ENCODE measurements around the gene BABAM1.
"Not testable (repeated sequence)": the region's sequence is repeated elsewhere in the genome, so short reads cannot be mapped to it uniquely, and the experiment has no call there.

The BABAM1 gene

DNA sequence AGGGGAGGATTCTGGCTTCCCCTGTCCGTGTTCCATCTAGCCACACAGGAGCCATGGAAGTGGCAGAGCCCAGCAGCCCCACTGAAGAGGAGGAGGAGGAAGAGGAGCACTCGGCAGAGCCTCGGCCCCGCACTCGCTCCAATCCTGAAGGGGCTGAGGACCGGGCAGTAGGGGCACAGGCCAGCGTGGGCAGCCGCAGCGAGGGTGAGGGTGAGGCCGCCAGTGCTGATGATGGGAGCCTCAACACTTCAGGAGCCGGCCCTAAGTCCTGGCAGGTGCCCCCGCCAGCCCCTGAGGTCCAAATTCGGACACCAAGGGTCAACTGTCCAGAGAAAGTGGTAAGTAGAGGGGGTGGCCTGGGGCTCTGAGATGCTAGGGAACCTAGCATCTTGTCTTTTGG, 1.5 kb downstream of the BABAM1 start:
- no peak for DNase-seq (ENCODE audit: low read depth in 2 of 2)

DNA sequence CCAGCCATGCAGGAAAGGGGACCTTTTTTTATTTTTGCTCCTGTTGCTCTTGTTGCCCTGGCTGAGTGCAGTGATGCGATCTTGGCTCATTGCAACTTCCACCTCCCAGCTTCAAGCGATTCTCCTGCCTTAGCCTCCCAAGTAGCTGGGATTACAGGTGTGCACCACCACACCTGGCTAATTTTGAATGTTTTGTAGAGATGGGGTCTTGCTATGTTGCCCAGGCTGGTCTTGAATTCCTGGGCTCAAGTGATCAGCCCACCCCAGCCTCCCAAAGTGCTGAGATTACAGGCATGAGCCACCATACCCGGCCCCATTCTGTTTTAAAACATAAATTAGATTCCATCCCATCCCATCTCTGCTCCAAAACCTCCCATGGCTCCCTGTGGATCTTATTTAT, 7.6 kb downstream of the BABAM1 start:
- DNase-seq (ENCODE audit: low read depth in 2 of 2) = not testable (repeated sequence)

DNA sequence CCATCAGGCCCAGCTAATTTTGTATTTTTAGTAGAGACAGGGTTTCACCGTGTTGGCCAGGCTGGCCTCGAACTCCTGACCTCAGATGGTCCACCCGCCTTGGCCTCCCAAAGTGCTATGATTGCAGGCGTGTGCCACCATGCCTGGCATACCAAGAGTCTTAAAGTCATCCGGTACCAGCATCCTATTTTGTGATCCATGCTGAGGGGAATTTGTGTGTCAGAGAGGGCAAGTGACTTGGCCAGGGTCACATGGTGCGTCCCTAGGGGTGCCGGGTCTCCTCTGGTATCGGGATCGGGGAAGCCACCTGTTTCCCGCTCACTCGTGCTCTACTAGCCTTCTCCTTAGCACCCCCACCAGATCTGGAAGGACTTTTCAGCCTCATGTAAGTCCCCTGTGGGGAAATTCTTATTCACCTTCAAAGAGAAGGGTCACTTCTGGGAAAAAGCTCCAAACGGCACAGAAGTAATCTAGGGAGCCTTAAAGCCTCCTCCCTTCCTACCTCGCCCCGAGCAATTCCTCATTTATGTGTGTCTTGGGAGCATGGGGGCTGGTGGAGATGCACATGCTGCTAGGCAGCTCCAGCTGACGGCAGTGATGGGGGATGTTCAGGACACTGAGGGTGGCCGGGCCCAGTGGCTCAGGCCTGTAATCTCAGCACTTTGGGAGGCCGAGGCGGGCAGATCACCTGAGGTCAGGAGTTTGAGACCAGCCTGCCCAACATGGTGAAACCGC, 8.4 kb downstream of the BABAM1 start:
- DNase-seq (ENCODE audit: low read depth in 2 of 2) = no peak

DNA sequence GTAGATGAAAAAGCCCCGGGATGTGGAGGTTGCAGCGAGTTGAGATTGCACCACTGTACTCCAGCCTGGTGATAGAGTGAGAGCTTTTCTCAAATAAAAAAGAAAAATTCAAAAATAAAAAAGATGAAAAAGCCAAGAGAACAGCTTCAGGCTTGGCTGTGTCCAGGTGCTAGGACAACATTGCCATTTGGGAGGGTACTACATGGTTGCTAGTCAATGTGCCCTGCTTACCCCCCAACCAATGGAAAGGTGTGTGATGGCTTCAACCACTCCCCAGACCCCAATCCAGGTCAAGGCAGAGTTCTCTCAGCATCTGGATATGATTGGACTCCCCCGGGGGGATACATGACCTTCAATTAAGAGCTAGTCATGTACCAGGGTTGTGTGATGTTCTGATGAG, 12.2 kb downstream of the BABAM1 start:
- no peak for DNase-seq (ENCODE audit: low read depth in 2 of 2)

DNA sequence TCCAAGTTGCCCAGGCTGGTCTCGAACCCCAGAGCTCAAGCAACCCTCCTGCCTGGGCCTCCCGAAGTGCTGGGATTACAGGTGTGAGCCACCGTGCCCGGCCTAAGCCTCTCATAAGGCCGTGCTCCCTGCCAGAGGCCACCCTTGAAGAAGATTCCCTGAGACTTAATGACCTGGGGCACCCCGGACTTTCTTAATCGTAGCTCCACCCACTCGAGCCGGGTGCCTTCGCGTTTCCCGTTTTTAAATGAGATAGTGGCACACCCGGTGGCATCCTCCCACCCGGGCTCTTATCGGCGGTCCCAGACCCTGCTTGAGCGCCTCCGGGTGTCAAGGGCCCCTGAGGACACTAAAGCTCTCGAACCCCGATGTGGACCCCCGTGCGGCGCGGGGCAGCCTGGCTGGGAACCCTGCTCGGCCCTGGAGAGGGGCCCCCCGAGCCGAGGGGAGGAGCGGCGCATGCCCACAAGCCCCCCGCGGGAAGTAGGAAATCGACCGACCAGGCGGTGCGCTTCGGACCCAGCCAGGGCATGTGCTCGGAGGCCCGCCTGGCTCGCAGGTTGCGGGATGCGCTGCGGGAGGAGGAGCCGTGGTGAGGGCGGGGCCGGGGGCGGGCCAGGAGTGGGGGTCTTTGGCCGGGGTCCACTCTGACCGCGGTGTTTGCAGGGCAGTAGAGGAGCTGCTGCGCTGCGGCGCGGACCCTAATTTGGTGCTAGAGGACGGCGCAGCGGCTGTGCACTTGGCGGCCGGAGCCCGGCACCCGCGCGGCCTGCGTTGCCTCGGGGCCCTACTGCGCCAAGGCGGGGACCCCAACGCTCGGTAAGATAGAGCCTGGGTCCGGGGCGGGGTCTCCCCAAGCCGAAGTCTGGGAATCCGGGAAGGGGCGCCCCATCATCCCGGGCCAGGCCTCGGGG, 14.4 kb downstream of the BABAM1 start, which contains the start of gene ANKLE1:
TSS of gene ANKLE1 (plus strand) at position 511 of the 914 bp plus-strand sequence. CDS start at position 531, 20 bp downstream.
- DNase-seq (ENCODE audit: low read depth in 2 of 2) = peak in 1 of 2 donors; percentile 10

DNA sequence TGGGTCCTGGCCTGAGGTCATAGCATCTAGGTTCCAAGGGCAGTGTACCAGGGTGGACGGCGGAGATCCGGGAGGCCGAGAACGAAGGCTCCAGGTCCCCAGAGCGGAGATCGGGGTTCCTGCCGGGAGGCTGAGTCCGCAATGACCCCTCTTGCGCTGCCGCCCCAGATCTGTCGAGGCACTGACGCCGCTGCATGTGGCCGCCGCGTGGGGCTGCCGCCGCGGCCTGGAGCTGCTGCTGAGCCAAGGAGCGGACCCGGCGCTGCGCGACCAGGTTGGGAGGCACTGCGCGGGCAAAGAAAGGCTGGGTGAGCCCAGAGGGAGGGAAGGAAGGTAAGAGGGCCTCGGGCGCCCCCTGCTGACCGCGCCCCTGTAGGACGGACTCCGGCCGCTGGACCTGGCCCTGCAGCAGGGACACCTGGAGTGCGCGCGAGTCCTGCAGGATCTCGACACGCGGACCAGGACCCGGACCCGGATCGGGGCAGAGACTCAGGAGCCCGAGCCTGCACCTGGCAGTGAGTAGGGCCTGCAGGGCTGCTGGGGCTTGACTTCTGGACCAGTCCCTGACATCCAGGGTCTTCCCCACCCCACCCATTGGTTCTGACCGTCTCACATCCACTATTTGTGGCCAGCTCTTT, 15.4 kb downstream of the BABAM1 start:
- DNase-seq (ENCODE audit: low read depth in 2 of 2) = peak; percentile 65 to 68

- no peak for DNase-seq (ENCODE audit: low read depth in 2 of 2)
Measured at GRCh38 chr19:17283504-17283996, 16.3 kb downstream of the BABAM1 start.

GRCh38 chr19:17285415-17286135, 18.3 kb downstream of the BABAM1 start:
- no peak for DNase-seq (ENCODE audit: low read depth in 2 of 2)

DNA sequence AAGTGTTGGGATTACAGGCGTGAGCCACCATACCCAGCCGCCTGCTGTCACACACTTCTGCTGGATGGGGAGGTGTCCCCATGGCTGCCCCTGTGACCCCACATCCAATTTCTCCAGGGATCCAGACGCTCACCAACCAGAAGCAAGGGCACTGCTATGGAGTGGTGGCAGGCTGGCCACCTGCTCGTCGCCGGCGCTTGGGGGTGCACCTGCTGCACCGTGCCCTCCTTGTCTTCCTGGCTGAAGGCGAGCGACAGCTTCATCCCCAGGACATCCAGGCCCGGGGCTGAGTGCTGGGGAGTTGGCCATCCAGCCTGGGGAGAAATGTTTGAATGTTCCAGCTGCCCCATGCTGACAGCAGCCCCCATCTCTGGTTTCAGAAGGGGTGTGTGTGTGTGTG, 19.0 kb downstream of the BABAM1 start:
- no peak for DNase-seq (ENCODE audit: low read depth in 2 of 2)

DNA sequence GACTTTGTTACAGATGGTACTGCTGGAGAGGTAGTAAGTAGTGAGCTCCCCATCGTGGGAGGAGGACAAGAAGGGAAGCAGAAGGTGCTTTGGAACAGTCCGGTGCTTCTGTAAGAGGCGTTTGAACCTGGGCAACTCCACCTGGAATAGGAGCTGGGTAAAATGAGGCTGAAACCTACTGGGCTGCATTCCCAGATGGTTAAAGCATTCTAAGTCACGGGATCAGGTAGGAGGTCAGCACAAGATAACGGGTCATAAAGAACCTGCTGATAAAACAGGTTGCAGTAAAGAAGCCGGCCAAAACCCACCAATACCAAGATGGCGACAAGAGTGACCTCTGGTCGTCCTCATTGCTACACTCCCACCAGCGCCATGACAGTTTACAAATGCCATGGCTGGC, 19.5 kb downstream of the BABAM1 start:
- DNase-seq (ENCODE audit: low read depth in 2 of 2) = no peak

GRCh38 chr19:17289489-17289888, 22.2 kb downstream of the BABAM1 start:
- DNase-seq (ENCODE audit: low read depth in 2 of 2) = peak in 1 of 2 donors; percentile 7

DNA sequence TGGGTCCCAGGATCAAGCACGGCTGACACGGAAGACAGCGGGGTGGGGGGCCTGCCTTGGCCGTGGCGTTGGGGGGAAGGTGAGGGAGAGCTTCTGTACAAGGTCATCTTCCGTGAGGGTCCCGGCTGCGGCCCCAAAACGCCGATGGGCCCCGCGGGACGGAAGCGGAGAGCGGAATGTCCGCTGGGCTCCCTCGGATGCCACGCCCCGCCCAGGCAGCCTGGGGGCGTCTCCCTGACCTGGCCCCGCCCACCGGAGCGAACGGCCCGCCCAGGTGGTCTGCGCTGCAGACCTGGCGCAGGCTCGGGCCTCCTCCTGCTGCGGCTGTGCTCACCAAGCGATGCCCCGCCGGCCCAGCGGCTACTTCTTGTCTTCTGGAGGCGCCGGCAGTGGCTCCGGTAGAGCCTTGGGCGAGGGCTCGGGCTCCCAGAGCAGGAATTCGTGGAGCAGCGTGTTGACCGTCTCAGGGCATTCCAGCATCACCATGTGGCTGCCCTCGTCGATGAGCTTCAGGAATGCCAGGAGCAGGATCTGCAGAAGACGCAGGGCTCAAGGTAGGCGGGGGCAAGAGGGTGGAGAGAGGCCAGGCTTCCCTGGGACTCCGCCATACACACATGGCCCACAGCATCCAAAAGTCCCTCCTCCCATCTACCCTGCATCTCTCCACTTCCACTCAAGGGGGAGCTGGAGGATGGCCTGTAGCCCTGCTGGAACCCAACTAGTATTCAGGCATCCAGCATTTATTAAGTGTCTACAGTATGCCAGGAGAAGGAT, 25.2 kb downstream of the BABAM1 start:
- peak; percentile 48 to 74 for DNase-seq (ENCODE audit: low read depth in 2 of 2)

- DNase-seq (ENCODE audit: low read depth in 2 of 2) = no peak
Measured at GRCh38 chr19:17293605-17294004, 26.4 kb downstream of the BABAM1 start.

DNA sequence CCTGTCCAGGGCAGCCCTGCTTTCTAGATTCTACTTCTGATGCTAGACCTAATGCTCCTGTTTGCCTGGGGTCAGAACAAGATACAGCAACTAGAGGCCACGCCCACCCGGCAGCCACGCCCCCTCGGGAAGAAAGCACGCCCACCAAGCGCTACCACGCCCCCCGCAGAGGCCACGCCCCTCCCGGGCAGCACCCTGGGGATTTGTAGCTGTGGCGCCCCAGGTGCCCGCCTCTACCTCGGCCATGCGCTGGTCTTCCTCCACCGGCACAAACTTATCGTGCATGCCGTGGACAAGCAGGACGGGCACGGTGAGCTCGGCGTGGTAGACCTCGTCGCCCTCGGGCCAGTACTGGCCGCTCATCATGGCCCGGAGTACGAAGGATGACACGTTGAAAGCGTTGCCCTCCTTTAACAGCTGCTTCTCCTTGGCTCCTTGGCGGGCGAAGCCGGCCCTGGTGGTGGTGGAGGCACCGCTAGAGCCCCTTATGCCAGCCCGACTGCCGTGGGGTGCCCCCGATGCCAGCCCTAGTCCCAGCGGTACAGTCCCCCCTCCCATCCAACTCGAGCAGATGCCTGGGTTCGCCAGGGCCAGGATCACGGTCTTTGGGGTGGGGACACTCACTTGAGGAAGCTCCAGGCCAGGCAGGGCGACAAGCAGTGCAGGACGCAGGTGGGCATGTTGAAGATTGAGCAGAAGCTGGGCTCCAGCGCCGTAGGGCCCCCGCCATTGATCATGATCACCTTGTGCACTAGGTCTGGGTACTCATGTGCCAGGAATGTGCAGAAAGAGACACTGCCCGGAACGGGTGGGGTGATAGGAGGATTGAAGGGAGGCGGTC, 27.0 kb downstream of the BABAM1 start:
- DNase-seq (ENCODE audit: low read depth in 2 of 2) = peak in 1 of 2 donors; percentile 39

- not testable (repeated sequence) for DNase-seq (ENCODE audit: low read depth in 2 of 2)
Measured at GRCh38 chr19:17295551-17295950, 28.3 kb downstream of the BABAM1 start.

GRCh38 chr19:17296273-17296672, 29.0 kb downstream of the BABAM1 start:
- DNase-seq (ENCODE audit: low read depth in 2 of 2) = no peak

GRCh38 chr19:17296976-17297375, 29.7 kb downstream of the BABAM1 start:
- no peak for DNase-seq (ENCODE audit: low read depth in 2 of 2)

- DNase-seq (ENCODE audit: low read depth in 2 of 2) = no peak
Measured at GRCh38 chr19:17300992-17301619, 33.9 kb downstream of the BABAM1 start.

Data from stimulated activated CD4-positive, alpha-beta T cell treated with anti-CD3 and anti-CD28 coated beads, Interleukin-1b, Interleukin-23, amount 100 ng/mL, for 1 hour (primary cell).